Measurements from ENCODE around the gene GNAI2.
"Not testable (repeated sequence)": the region's sequence is repeated elsewhere in the genome, so short reads cannot be mapped to it uniquely, and the experiment has no call there.

Gene GNAI2

GRCh38 chr3:50226888-50227389, 9.1 kb upstream of the GNAI2 start:
- DNase-seq (ENCODE audit: low spot score): no peak

GRCh38 chr3:50227390-50228183, 8.4 kb upstream of the GNAI2 start:
- peak; percentile 77 for DNase-seq (ENCODE audit: low spot score)

GRCh38 chr3:50228184-50228763, 7.7 kb upstream of the GNAI2 start:
- DNase-seq (ENCODE audit: low spot score): not testable (repeated sequence)

- DNase-seq (ENCODE audit: low spot score): no peak
Observed at GRCh38 chr3:50229490-50229889, 6.5 kb upstream of the GNAI2 start.

- no peak for DNase-seq (ENCODE audit: low spot score)
Observed at GRCh38 chr3:50230104-50230793, 5.8 kb upstream of the GNAI2 start.

GRCh38 chr3:50230794-50231125, 5.2 kb upstream of the GNAI2 start:
- no peak for DNase-seq (ENCODE audit: low spot score)

GRCh38 chr3:50231581-50231980, 4.4 kb upstream of the GNAI2 start:
- no peak for DNase-seq (ENCODE audit: low spot score)

GRCh38 chr3:50232303-50232702, 3.7 kb upstream of the GNAI2 start:
- DNase-seq (ENCODE audit: low spot score): no peak

- no peak for DNase-seq (ENCODE audit: low spot score)
Observed at GRCh38 chr3:50233176-50233575, 2.8 kb upstream of the GNAI2 start.

- no peak for DNase-seq (ENCODE audit: low spot score)
Observed at GRCh38 chr3:50236484-50237132, 604 bp downstream of the GNAI2 start.

- DNase-seq (ENCODE audit: low spot score): no peak
Observed at GRCh38 chr3:50237133-50237651, 1.2 kb downstream of the GNAI2 start.

GRCh38 chr3:50237754-50238548, 1.9 kb downstream of the GNAI2 start:
- peak; percentile 84 for DNase-seq (ENCODE audit: low spot score)

GRCh38 chr3:50238549-50239026, 2.6 kb downstream of the GNAI2 start:
- DNase-seq (ENCODE audit: low spot score): no peak

- DNase-seq (ENCODE audit: low spot score): no peak
Observed at GRCh38 chr3:50239649-50240048, 3.6 kb downstream of the GNAI2 start.

- DNase-seq (ENCODE audit: low spot score): no peak
Observed at GRCh38 chr3:50241163-50241562, 5.2 kb downstream of the GNAI2 start.

GRCh38 chr3:50241713-50242380, 5.8 kb downstream of the GNAI2 start:
- DNase-seq (ENCODE audit: low spot score): no peak

GRCh38 chr3:50242381-50242770, 6.4 kb downstream of the GNAI2 start:
- no peak for DNase-seq (ENCODE audit: low spot score)

GRCh38 chr3:50242851-50243542, 7.0 kb downstream of the GNAI2 start:
- peak; percentile 91 for DNase-seq (ENCODE audit: low spot score)

- DNase-seq (ENCODE audit: low spot score): no peak
Observed at GRCh38 chr3:50243543-50243895, 7.5 kb downstream of the GNAI2 start.

- DNase-seq (ENCODE audit: low spot score): not testable (repeated sequence)
Observed at GRCh38 chr3:50244813-50245212, 8.8 kb downstream of the GNAI2 start.
